Muscle layer of duodenum (tissue), 2 donors: ENCODE data around the gene PHRF1.

Experiments used
- H3K27ac ChIP-seq: one replicate; pipeline ENCODE4 v1.7.0; 2013; ENCODE audit warnings: mild to moderate bottlenecking, low read length
- H3K27me3 ChIP-seq: one replicate; pipeline ENCODE4 v1.7.0; 2013; ENCODE audit warnings: low read depth, mild to moderate bottlenecking, control low read depth, low read length
- H3K36me3 ChIP-seq, 2 donors: one replicate each; pipeline ENCODE4 v1.7.0; 2013; ENCODE audit warnings: low read length in 2 of 2, control low read depth in 1 of 2, mild to moderate bottlenecking in 1 of 2; ENCODE audit not compliant: insufficient read depth in 2 of 2, control insufficient read depth in 1 of 2
- H3K4me1 ChIP-seq, 2 donors: one replicate each; pipeline ENCODE4 v1.7.0; 2013; ENCODE audit warnings: low read length in 2 of 2, mild to moderate bottlenecking in 2 of 2, control low read depth in 1 of 2, moderate library complexity in 1 of 2; ENCODE audit not compliant: insufficient read depth in 2 of 2, control insufficient read depth in 1 of 2
- H3K4me3 ChIP-seq, 2 donors: one replicate each; pipeline ENCODE4 v1.7.0; 2013; ENCODE audit warnings: low read length in 2 of 2, low read depth in 1 of 2, mild to moderate bottlenecking in 1 of 2
- H3K9me3 ChIP-seq, 2 donors: one replicate each; pipeline ENCODE4 v1.7.0; 2013; ENCODE audit warnings: low read length in 2 of 2, control low read depth in 1 of 2, mild to moderate bottlenecking in 1 of 2; ENCODE audit not compliant: control insufficient read depth in 1 of 2
- donor health status: healthy.

The PHRF1 gene

GRCh38 chr11:575996-576768 lies at the start of gene PHRF1:
Gene PHRF1, plus strand, starts transcription at chr11:576470. Its CDS starts 5,043 bp downstream, at chr11:581513.
- Histone ChIP-seq H3K36me3 (no peaks in the 10 kb centered on the region), H3K4me3 (peak within 1 kb of the TSS; percentile 85 to 93), H3K4me1 (peaks cover 23 to 55% of the 10 kb centered on the region in 2 donors), H3K27me3 (no peaks in the 10 kb centered on the region), H3K9me3 (no peaks in the 10 kb centered on the region), H3K27ac (peak within 1 kb of the TSS; percentile 84)

DNA sequence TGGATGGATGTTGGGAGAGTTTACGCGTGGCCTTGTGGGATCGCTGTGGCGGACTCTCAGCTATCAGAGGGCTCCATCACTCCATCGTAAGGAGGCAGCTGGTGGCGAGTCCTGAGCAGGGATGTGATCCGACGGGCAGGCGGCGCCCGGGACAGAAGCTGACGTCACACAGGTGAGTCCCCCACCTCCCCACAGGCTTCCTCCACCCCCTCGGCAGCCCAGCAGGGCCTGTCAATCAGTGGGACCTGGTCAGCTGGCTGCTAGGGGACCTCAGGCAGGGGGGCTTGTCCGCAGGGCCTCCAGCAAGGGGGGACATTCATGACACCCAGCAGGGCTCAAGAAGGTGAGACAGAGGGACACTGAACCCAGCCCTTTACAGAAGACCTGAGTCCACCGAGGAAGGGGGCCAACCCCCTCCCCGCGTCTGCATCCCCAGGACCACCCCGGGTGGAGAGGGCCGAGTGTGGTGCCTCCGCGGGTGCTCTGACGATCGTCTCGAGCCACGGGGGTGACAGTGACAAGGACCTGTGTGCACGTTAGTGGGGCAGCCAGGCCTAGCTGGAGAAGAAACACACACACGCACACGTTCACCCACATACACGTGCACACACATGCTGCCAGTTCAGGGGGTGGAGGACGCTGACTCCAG lies 48.0 kb upstream of the PHRF1 start:
- H3K4me3 ChIP-seq, result no peak overlapping the region
- no peak overlapping the region for H3K27ac ChIP-seq
- no peaks in the 10 kb centered on the region for H3K27me3 ChIP-seq
- no peaks in the 10 kb centered on the region for H3K9me3 ChIP-seq
- H3K4me1 ChIP-seq, result no peaks in the 10 kb centered on the region
- H3K36me3 ChIP-seq, result peaks cover 0 to 24% of the 10 kb centered on the region in 2 donors

- H3K4me3 ChIP-seq, result no peak overlapping the region
- peaks cover 0 to 4% of the 10 kb centered on the region in 2 donors for H3K4me1 ChIP-seq
- H3K36me3 ChIP-seq, result peaks cover 0 to 27% of the 10 kb centered on the region in 2 donors
- H3K27ac ChIP-seq, result no peak overlapping the region
- no peaks in the 10 kb centered on the region for H3K9me3 ChIP-seq
- H3K27me3 ChIP-seq, result no peaks in the 10 kb centered on the region
Observed at GRCh38 chr11:528815-529727, 47.2 kb upstream of the PHRF1 start.

DNA sequence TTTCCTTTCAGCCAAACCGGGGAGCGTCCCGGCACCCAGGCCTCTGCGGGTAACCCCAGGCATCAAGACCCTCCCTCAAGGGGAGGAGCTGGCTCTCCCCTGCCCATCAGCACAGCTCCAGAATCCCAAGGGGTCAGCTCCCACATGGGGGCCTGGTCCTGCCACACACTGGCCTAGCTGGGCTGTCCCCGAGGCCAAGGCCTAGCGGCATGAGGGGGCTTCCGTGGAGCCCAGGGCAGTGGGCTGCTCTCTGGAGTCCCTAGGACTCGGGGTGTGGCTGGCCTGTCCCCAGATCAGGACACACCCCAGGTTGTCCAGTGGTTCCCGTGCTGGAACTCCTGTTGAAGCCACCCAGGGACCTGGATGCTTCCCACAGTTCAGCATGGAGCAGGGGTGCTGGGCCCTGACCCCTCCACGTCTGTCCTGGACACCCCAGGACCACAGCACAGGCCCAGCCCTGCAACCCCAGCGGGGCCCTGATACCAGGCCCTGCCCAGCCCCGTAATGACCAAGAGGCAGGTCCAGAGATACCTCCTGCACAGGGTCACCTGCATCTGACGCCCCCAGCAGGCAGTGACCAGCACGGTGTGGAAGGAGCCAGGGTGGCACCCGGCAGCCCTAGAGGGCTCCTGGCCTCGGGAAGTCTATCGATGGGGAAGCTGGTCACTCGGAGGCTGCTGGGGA lies 46.4 kb upstream of the PHRF1 start:
- Histone ChIP-seq H3K4me3 (no peak overlapping the region), H3K36me3 (peaks cover 0 to 27% of the 10 kb centered on the region in 2 donors), H3K27ac (no peak overlapping the region)

DNA sequence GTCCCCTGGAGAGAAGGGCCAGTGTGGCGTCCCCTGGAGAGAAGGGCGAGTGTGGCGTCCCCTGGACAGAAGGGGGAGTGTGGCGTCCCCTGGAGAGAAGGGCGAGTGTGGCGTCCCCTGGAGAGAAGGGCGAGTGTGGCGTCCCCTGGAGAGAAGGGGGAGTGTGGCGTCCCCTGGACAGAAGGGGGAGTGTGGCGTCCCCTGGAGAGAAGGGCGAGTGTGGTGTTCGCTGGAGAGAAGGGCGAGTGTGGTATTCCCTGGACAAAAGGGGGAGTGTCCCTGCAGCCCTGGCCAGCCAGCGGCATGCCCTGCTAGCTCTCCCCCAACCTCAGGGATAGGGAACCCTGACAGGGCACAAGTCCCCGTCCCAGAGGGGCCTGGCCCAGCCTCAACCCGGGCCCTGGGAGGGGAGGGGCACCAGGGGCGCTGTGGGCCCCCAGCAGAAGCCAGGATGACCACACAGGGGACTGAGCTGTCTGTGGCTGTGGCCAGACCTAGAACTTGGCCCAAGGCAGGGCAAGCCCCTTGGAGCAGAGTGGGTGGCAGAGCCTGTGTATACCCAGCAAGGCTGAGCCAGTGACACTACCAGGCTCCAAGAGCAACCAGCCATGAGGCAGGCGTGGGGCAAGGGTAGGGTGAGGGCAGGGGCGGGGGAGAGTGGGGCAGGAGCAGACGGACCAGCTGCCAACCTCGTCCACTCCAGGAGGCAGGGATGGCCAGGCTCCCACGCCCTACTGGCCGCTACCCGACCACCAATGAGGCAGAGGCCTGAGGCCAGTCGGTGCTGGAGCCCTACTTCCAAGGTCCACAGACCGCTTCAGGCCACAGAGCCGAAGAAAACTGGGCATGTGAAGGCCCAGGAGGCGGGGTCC lies 45.1 kb upstream of the PHRF1 start:
- Histone ChIP-seq H3K4me3 (no peak overlapping the region), H3K36me3 (peaks cover 0 to 27% of the 10 kb centered on the region in 2 donors), H3K9me3 (no peaks in the 10 kb centered on the region), H3K4me1 (peaks cover 0 to 16% of the 10 kb centered on the region in 2 donors), H3K27me3 (no peaks in the 10 kb centered on the region), H3K27ac (no peak overlapping the region)

More for the DNA sequence above, 46.4 kb upstream of the PHRF1 start:
- Histone ChIP-seq H3K9me3 (no peaks in the 10 kb centered on the region), H3K27me3 (no peaks in the 10 kb centered on the region), H3K4me1 (peaks cover 0 to 12% of the 10 kb centered on the region in 2 donors)

DNA sequence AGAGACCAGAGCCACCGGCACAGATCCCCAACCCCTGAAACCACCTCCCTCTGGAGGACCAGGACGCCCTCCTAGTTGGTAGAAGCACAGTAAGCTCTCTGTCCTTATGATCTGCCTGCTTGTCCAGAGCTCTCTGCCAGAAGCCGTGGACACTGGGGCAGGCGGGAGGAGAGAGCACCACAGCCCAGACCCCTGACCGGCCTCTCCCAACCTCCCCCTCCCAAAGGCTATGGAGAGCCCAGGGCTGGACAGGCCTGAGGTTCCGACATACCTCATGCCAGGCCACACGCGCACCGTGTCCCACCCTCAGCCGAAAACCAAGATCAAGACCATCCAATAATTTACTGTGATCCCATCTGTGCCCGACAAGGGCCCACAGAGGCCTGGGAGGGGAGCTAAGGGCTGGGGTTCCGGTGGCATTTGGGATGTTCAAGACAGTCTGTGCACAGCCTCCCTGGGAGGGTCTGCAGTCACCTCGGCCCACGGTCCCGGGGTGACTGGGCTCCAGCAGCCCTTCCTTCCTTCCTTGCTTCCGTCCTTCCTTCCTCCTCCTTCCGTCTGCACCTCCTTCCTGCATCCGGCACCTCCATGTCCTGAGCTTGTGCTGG lies 44.2 kb upstream of the PHRF1 start:
- no peaks in the 10 kb centered on the region for H3K27me3 ChIP-seq
- no peaks in the 10 kb centered on the region for H3K9me3 ChIP-seq
- peaks cover 0 to 21% of the 10 kb centered on the region in 2 donors for H3K4me1 ChIP-seq
- H3K4me3 ChIP-seq, result no peak overlapping the region
- peaks cover 0 to 27% of the 10 kb centered on the region in 2 donors for H3K36me3 ChIP-seq
- H3K27ac ChIP-seq, result no peak overlapping the region

DNA sequence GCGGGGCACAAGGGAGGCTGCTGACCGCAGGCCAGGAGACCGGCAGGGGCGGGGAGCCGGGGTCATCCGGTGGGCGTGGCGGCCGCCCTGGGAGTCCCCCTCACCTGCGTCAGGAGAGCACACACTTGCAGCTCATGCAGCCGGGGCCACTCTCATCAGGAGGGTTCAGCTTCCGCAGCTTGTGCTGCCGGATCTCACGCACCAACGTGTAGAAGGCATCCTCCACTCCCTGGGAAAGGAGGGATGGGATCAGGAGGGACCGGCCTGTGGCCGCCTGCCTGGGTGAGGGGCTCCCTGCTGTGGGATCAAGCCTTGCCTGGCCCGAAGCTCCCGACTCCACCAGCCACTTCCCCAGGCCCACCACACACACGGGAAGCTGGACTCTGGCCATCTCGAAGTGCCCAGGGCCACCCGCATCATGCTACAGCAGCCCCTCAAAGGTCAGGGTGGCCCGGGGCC lies 43.7 kb upstream of the PHRF1 start:
- Histone ChIP-seq H3K4me3 (no peak overlapping the region), H3K9me3 (no peaks in the 10 kb centered on the region), H3K4me1 (peaks cover 0 to 26% of the 10 kb centered on the region in 2 donors), H3K27ac (no peak overlapping the region), H3K27me3 (no peaks in the 10 kb centered on the region), H3K36me3 (peaks cover 0 to 27% of the 10 kb centered on the region in 2 donors)

DNA sequence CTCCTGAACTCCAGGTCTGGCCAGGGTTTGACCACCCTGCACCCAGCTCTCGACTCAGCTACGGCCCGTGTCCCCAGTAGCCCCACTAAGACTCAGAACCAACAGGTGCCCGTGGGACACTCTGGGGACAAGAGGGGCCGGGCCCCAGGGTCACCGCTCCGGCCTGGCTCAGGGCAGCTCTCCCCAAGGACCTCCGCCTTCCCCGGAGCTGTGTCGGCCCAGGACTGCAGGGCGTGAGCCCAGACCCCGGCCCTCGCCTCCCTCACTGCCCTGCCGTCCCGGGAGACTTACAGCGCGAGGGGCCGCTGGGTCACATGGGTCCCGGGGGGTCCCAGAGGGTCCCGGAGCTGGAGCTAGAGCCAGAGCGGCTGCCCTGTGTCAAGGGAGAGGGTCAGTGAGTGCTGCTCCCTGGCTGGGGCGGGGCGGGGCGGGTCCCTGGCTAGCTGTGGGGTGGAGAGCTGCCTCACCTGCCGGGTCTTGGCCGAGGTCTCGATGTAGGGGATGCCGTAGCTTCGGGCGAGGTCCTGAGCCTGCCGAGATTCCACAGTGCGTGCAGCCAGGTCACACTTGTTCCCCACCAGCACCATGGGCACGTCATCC lies 43.2 kb upstream of the PHRF1 start:
- H3K4me3 ChIP-seq, result no peak overlapping the region
- no peaks in the 10 kb centered on the region for H3K27me3 ChIP-seq
- no peak overlapping the region for H3K27ac ChIP-seq
- no peaks in the 10 kb centered on the region for H3K9me3 ChIP-seq
- H3K4me1 ChIP-seq, result peaks cover 0 to 30% of the 10 kb centered on the region in 2 donors
- peaks cover 0 to 27% of the 10 kb centered on the region in 2 donors for H3K36me3 ChIP-seq

- Histone ChIP-seq H3K4me1 (peaks cover 0 to 30% of the 10 kb centered on the region in 2 donors), H3K27me3 (no peaks in the 10 kb centered on the region), H3K27ac (no peak overlapping the region), H3K36me3 (peaks cover 0 to 27% of the 10 kb centered on the region in 2 donors), H3K4me3 (peak overlapping the region in 1 of 2 donors; percentile 88), H3K9me3 (no peaks in the 10 kb centered on the region)
Observed at GRCh38 chr11:533586-534395, 42.5 kb upstream of the PHRF1 start.
